ENCODE data around the gene NID1. TPM values are rescaled to one million over a fixed set of nuclear protein-coding genes. Genes with fewer than 3 reads are reported as not detected.

NID1 gene
- total RNA-seq, 1 experiment from 2014 or later: 19.2 TPM

- TF ChIP-seq ATF1 (CRISPR knock-in tag; IDR thresholded peaks at IDR 0.05) (no peak), ATF6 (CRISPR knock-in tag; IDR thresholded peaks at IDR 0.05) (no peak), FOXP1 (CRISPR knock-in tag; IDR thresholded peaks at IDR 0.05; ENCODE audit: borderline replicate concordance) (no peak), ZNF263 (CRISPR knock-in tag; IDR thresholded peaks at IDR 0.05; ENCODE audit: low read depth) (no peak), ZNF232 (CRISPR knock-in tag; IDR thresholded peaks at IDR 0.05) (no peak), ZNF532 (CRISPR knock-in tag; IDR thresholded peaks at IDR 0.05; ENCODE audit: borderline replicate concordance) (no peak), HMGA2 (CRISPR knock-in tag; IDR thresholded peaks at IDR 0.05) (no peak), NFE2L1 (CRISPR knock-in tag; IDR thresholded peaks at IDR 0.05) (no peak), ZNF138 (CRISPR knock-in tag; conservative IDR thresholded peaks at IDR 0.05) (no peak), ARID4B (CRISPR knock-in tag; IDR thresholded peaks at IDR 0.05; ENCODE audit: borderline replicate concordance) (no peak)
- Mint-ChIP-seq H3K4me1 (peaks cover 7% of the 10 kb centered on the region; the same call in 1 of the 2 replicates), H3K36me3 (no peaks in the 10 kb centered on the region), H3K27me3 (ENCODE audit: low read depth) (peaks cover 3% of the 10 kb centered on the region; the same call in 1 of the 2 replicates), H3K27ac (no peak overlapping the region), H3K9me3 (no peaks in the 10 kb centered on the region), H3K4me3 (no peak overlapping the region)
- no peak for DNase-seq (ENCODE audit: low spot score)
- CTCF ChIA-PET: interaction anchor here (0.9 kb wide), 1 partner anchor 33 kb away, joined by 3 read pairs; no protein-coding TSS in a partner anchor
- POLR2A ChIA-PET: no interaction called here
- no peak for ATAC-seq
These were observed 126.0 kb downstream of the NID1 start for GRCh38 chr1:235938709-235939479.

- H3K4me3 Mint-ChIP-seq: no peak overlapping the region
- H3K9me3 Mint-ChIP-seq: no peaks in the 10 kb centered on the region
- DNase-seq (ENCODE audit: low spot score) (no peak), ATAC-seq (no peak)
- ChIA-PET POLR2A (no interaction called here), CTCF (interaction anchor here (0.7 to 1.2 kb wide), 2 partner anchors 34 to 428 kb away, joined by 3 read pairs; no protein-coding TSS in a partner anchor)
- no peaks in the 10 kb centered on the region for H3K36me3 Mint-ChIP-seq
- H3K4me1 Mint-ChIP-seq: peaks cover 9% of the 10 kb centered on the region
- peaks cover 3% of the 10 kb centered on the region; the same call in 1 of the 2 replicates for H3K27me3 Mint-ChIP-seq (ENCODE audit: low read depth)
- H3K27ac Mint-ChIP-seq: no peak overlapping the region
- no peak for TF ChIP-seq ZNF671 (CRISPR knock-in tag; IDR thresholded peaks at IDR 0.05)
- no peak for TF ChIP-seq ZNF317 (CRISPR knock-in tag; IDR thresholded peaks at IDR 0.05; ENCODE audit: borderline replicate concordance, low read depth)
- TF ChIP-seq ZNF532 (CRISPR knock-in tag; IDR thresholded peaks at IDR 0.05; ENCODE audit: borderline replicate concordance): no peak
- no peak for TF ChIP-seq PRDM15 (CRISPR knock-in tag; IDR thresholded peaks at IDR 0.05)
- TF ChIP-seq CREM (CRISPR knock-in tag; IDR thresholded peaks at IDR 0.05): no peak
- no peak for TF ChIP-seq NFATC4 (CRISPR knock-in tag; IDR thresholded peaks at IDR 0.05)
These were observed 127.8 kb downstream of the NID1 start for GRCh38 chr1:235937123-235937522.
